NCI-H2107 treated with DMSO at 0.1 percent for 48 hours (cell line): ENCODE measurements around the gene BRDT.

ENCODE experiments used
- DNase-seq: peaks from one replicate; lab custom pipeline; 2025; ENCODE audit not compliant: unreplicated experiment; lab: John Stamatoyannopoulos, UW

The BRDT gene

GRCh38 chr1:91949356-91949699, at the start of gene BRDT:
BRDT (plus strand) TSS chr1:91949401; CDS start chr1:91962755, 13,354 bp downstream.
- no peak for DNase-seq

GRCh38 chr1:91900562-91900961, 48.6 kb upstream of the BRDT start:
- DNase-seq = no peak

GRCh38 chr1:91901231-91901630, 48.0 kb upstream of the BRDT start:
- DNase-seq = no peak

- DNase-seq = no peak
Measured at GRCh38 chr1:91912266-91912665, 36.9 kb upstream of the BRDT start.

GRCh38 chr1:91913018-91913417, 36.2 kb upstream of the BRDT start:
- no peak for DNase-seq

- no peak for DNase-seq
Measured at GRCh38 chr1:91916046-91916445, 33.2 kb upstream of the BRDT start.

- DNase-seq = no peak
Measured at GRCh38 chr1:91916811-91917460, 32.3 kb upstream of the BRDT start.

GRCh38 chr1:91919962-91920361, 29.2 kb upstream of the BRDT start:
- no peak for DNase-seq

GRCh38 chr1:91924146-91924545, 25.1 kb upstream of the BRDT start:
- DNase-seq = no peak

- DNase-seq = no peak
Measured at GRCh38 chr1:91925644-91926435, 23.4 kb upstream of the BRDT start.

- DNase-seq = no peak
Measured at GRCh38 chr1:91928026-91928425, 21.2 kb upstream of the BRDT start.

GRCh38 chr1:91929250-91929649, 20.0 kb upstream of the BRDT start:
- DNase-seq = no peak

- no peak for DNase-seq
Measured at GRCh38 chr1:91937613-91938012, 11.6 kb upstream of the BRDT start.

- no peak for DNase-seq
Measured at GRCh38 chr1:91940496-91940895, 8.7 kb upstream of the BRDT start.

- DNase-seq = no peak
Measured at GRCh38 chr1:91944087-91944486, 5.1 kb upstream of the BRDT start.

- DNase-seq = no peak
Measured at GRCh38 chr1:91948097-91948496, 1.1 kb upstream of the BRDT start.

- peak; percentile 42 for DNase-seq
Measured at GRCh38 chr1:91948501-91949355, 473 bp upstream of the BRDT start.

- no peak for DNase-seq
Measured at GRCh38 chr1:91952187-91952586, 3.0 kb downstream of the BRDT start.

GRCh38 chr1:91958926-91959325, 9.7 kb downstream of the BRDT start:
- no peak for DNase-seq

- DNase-seq = no peak
Measured at GRCh38 chr1:91968334-91968733, 19.1 kb downstream of the BRDT start.

GRCh38 chr1:91979383-91979782, 30.2 kb downstream of the BRDT start:
- DNase-seq = no peak

GRCh38 chr1:91980663-91981062, 31.5 kb downstream of the BRDT start:
- DNase-seq = no peak
